H1 (cell line): ENCODE results near the gene MDFI. TPM values are rescaled to one million over a fixed set of nuclear protein-coding genes. Genes with fewer than 3 reads are reported as not detected.
A peak's percentile ranks its signal among the peaks of the same experiment; 100 is the strongest.

Source experiments
- CTCF ChIA-PET: fragments of 300-600 bp; sonication (Branson Sonifier 250); formaldehyde crosslinking; loops from one replicate; lab custom pipeline; 2021; ENCODE audit not compliant: partially characterized antibody; lab: Charles Lee
- POLR2A ChIA-PET: fragments of 300-600 bp; sonication (Branson Sonifier 250); formaldehyde crosslinking; loops from one replicate; lab custom pipeline; 2021; ENCODE audit warnings: inconsistent platforms; ENCODE audit not compliant: partially characterized antibody; lab: Charles Lee
- DNase-seq, 2 experiments: peaks; one replicate each; pipeline versions ENCODE4 v3.0.0 to v3.0.0-alpha.2; 2010 to 2022; ENCODE audit warnings: low spot score in 2 of 2, low read depth in 1 of 2, mixed read lengths in 1 of 2
- FAIRE-seq: peaks from 2 replicates; lab custom pipeline; 2011; peaks lifted over from hg19 to GRCh38; lab: Jason Lieb, UNC
- H2AFZ ChIP-seq: 2 replicates; pipeline ENCODE4 v1.8.1; 2012; ENCODE audit warnings: low read length, inconsistent platforms
- H2AK5ac ChIP-seq: 2 replicates; pipeline ENCODE4 v1.6.1; 2013; ENCODE audit warnings: low read depth, low read length
- H2BK120ac ChIP-seq: replicated peaks from 2 replicates; pipeline ENCODE3; 2013; ENCODE audit warnings: low read depth, low read length, inconsistent platforms
- H2BK12ac ChIP-seq: 2 replicates; pipeline ENCODE4 v1.6.1; 2013; ENCODE audit warnings: low read depth, low read length
- H2BK15ac ChIP-seq: 2 replicates; pipeline ENCODE4 v1.6.1; 2013; ENCODE audit warnings: low read length
- H2BK20ac ChIP-seq: 2 replicates; pipeline ENCODE4 v1.6.1; 2013; ENCODE audit warnings: low read length
- H2BK5ac ChIP-seq: 2 replicates; pipeline ENCODE4 v1.6.1; 2013; ENCODE audit warnings: low read depth, low read length
- H3K14ac ChIP-seq: 2 replicates; pipeline ENCODE4 v1.6.1; 2013; ENCODE audit warnings: inconsistent platforms; ENCODE audit not compliant: insufficient read length
- H3K18ac ChIP-seq: 2 replicates; pipeline ENCODE4 v1.6.1; 2013; ENCODE audit warnings: low read length; ENCODE audit errors: extremely low read depth
- H3K23ac ChIP-seq: 2 replicates; pipeline ENCODE4 v1.6.1; 2013; ENCODE audit warnings: inconsistent platforms; ENCODE audit not compliant: insufficient read length
- H3K23me2 ChIP-seq: 2 replicates; pipeline ENCODE4 v1.6.1; 2013; ENCODE audit warnings: low read depth, low read length
- H3K27ac ChIP-seq: 2 replicates; pipeline ENCODE4 v1.6.1; 2011; ENCODE audit warnings: low read depth, low read length, inconsistent platforms
- H3K27me3 ChIP-seq, 4 experiments: replicated peaks in 1 of 4; 1 replicate in 1 of 4; 2 replicates in 3 of 4; pipeline versions ENCODE4 v1.6.1 to v1.8.1; 2011 to 2013; ENCODE audit warnings: low read length in 3 of 4, mild to moderate bottlenecking in 3 of 4, inconsistent platforms in 2 of 4, mixed read lengths in 2 of 4, moderate library complexity in 1 of 4; ENCODE audit not compliant: control insufficient read depth in 3 of 4, insufficient read depth in 3 of 4; ENCODE audit errors: extremely low read depth in 1 of 4
- H3K36me3 ChIP-seq, 4 experiments: 2 replicates each; pipeline versions ENCODE4 v1.6.1 to v1.8.1; 2011 to 2013; ENCODE audit warnings: mild to moderate bottlenecking in 4 of 4, low read length in 3 of 4, moderate library complexity in 2 of 4, control low read depth in 1 of 4, inconsistent platforms in 1 of 4; ENCODE audit not compliant: insufficient read depth in 4 of 4, control insufficient read depth in 2 of 4
- H3K4ac ChIP-seq: replicated peaks from 2 replicates; pipeline ENCODE3; 2013; ENCODE audit warnings: low read length, low read depth, mixed read lengths, inconsistent platforms; ENCODE audit not compliant: insufficient read length
- H3K4me1 ChIP-seq, 4 experiments: replicated peaks in 1 of 4; 1 replicate in 1 of 4; 2 replicates in 3 of 4; pipeline versions ENCODE4 v1.6.1 to v1.8.1; 2011 to 2013; ENCODE audit warnings: low read length in 3 of 4, inconsistent platforms in 2 of 4, mixed read lengths in 1 of 4; ENCODE audit not compliant: insufficient read depth in 4 of 4, control insufficient read depth in 3 of 4
- H3K4me2 ChIP-seq, 2 experiments: 2 replicates each; pipeline versions ENCODE4 v1.6.1 to v1.8.1; 2011 to 2013; ENCODE audit warnings: low read depth in 2 of 2, low read length in 2 of 2, control low read depth in 1 of 2, inconsistent platforms in 1 of 2, mild to moderate bottlenecking in 1 of 2; ENCODE audit not compliant: insufficient read depth in 1 of 2
- H3K4me3 ChIP-seq, 4 experiments: fragments of 200-600, 300-600 bp in 1 of 4; sonication (generic), shearing (Covaris generic), sonication (Bioruptor Twin) in 1 of 4; 2 replicates each; pipeline versions ENCODE4 v1.5.1 to v1.8.1; 2011 to 2016; ENCODE audit warnings: low read length in 4 of 4, low read depth in 3 of 4, control low read depth in 2 of 4, inconsistent platforms in 2 of 4, mild to moderate bottlenecking in 2 of 4, mixed read lengths in 1 of 4, moderate library complexity in 1 of 4; ENCODE audit not compliant: insufficient read depth in 2 of 4; ENCODE audit errors: extremely low read depth in 1 of 4
- H3K56ac ChIP-seq: replicated peaks from 2 replicates; pipeline ENCODE3; 2013; ENCODE audit warnings: low read depth, mild to moderate bottlenecking, mixed read lengths, low read length, inconsistent platforms; ENCODE audit not compliant: insufficient read length
- H3K79me1 ChIP-seq: 2 replicates; pipeline ENCODE4 v1.6.1; 2013; ENCODE audit warnings: low read depth, low read length, control low read depth
- H3K79me2 ChIP-seq, 2 experiments: 2 replicates each; pipeline versions ENCODE4 v1.6.1 to v1.8.1; 2012 to 2013; ENCODE audit warnings: low read length in 2 of 2, mild to moderate bottlenecking in 2 of 2, inconsistent platforms in 1 of 2; ENCODE audit not compliant: insufficient read depth in 2 of 2, control insufficient read depth in 1 of 2
- H3K9ac ChIP-seq, 4 experiments: replicated peaks in 1 of 4; 1 replicate in 1 of 4; 2 replicates in 3 of 4; pipeline versions ENCODE4 v1.6.1 to v1.8.1; 2011 to 2013; ENCODE audit warnings: low read depth in 3 of 4, low read length in 3 of 4, control low read depth in 2 of 4, mild to moderate bottlenecking in 2 of 4, moderate library complexity in 2 of 4, inconsistent platforms in 1 of 4; ENCODE audit errors: extremely low read depth in 1 of 4
- H3K9me3 ChIP-seq, 2 experiments: 2 replicates each; pipeline versions ENCODE4 v1.6.1 to v1.8.1; 2012 to 2013; ENCODE audit warnings: mild to moderate bottlenecking in 2 of 2, moderate library complexity in 2 of 2, control low read depth in 1 of 2, inconsistent platforms in 1 of 2, low read depth in 1 of 2, low read length in 1 of 2, mixed read lengths in 1 of 2; ENCODE audit not compliant: insufficient read depth in 2 of 2
- H4K20me1 ChIP-seq, 2 experiments: replicated peaks in 1 of 2; 2 replicates each; pipeline versions ENCODE3 to v1.8.1; 2011 to 2013; ENCODE audit warnings: inconsistent platforms in 2 of 2, low read length in 2 of 2, mild to moderate bottlenecking in 1 of 2; ENCODE audit not compliant: insufficient read depth in 2 of 2, control insufficient read depth in 1 of 2
- H4K5ac ChIP-seq: 2 replicates; pipeline ENCODE4 v1.6.1; 2013; ENCODE audit warnings: low read length, low read depth, mixed read lengths, inconsistent platforms; ENCODE audit not compliant: insufficient read length
- H4K8ac ChIP-seq: 2 replicates; pipeline ENCODE4 v1.8.0; 2013; ENCODE audit warnings: mild to moderate bottlenecking, moderate library complexity, low read length, inconsistent platforms; ENCODE audit not compliant: insufficient read depth; ENCODE audit errors: extremely low read depth
- H4K91ac ChIP-seq: replicated peaks from 2 replicates; pipeline ENCODE3; 2013; ENCODE audit warnings: low read length, mixed read lengths, inconsistent platforms; ENCODE audit not compliant: insufficient read length
- CBX8 ChIP-seq: fragments of 300-800, 300-1000 bp; sonication (generic); IDR thresholded peaks from 2 replicates; pipeline ENCODE4 v1.7.1; 2016; ENCODE audit warnings: low read depth, low read length, borderline replicate concordance
- KDM1A ChIP-seq: fragments of 200-600, 300-600 bp; sonication (generic); IDR thresholded peaks from 2 replicates; pipeline ENCODE4 v1.7.1; 2016; ENCODE audit warnings: mild to moderate bottlenecking, low read length, borderline replicate concordance
- WGBS, 2 experiments: shearing (Covaris generic) in 1 of 2; methylation state at CpG; one replicate each; pipeline versions ENCODE4 v1.1.6 to v1.1.7; 2013 to 2015; ENCODE audit warnings: low lambda C conversion rate in 2 of 2, mixed read lengths in 2 of 2, inconsistent platforms in 1 of 2, low coverage in 1 of 2, missing lambda C conversion rate in 1 of 2; ENCODE audit not compliant: insufficient replicate concordance in 2 of 2, insufficient coverage in 1 of 2, insufficient read length in 1 of 2; ENCODE audit errors: extremely low coverage in 1 of 2, missing lambda C conversion rate in 1 of 2; 5-methylcytosine and 5-hydroxymethylcytosine counted together
- polyA plus RNA-seq, 7 experiments: library from polyadenylated mRNA; depleted of rRNA in 3 of 7; stranded (reverse) in 5 of 7; unstranded in 2 of 7; fragments of >200 nt in 5 of 7; fragments of 200-250 nt in 2 of 7; gene quantifications; 1 replicate in 5 of 7; 2 replicates in 1 of 7; 4 replicates in 1 of 7; pipeline versions ENCODE4 v1.2.1 to v1.2.3, GENCODE V29; 2011 to 2013; ENCODE audit warnings: missing spikeins in 2 of 7, mixed read lengths in 2 of 7
- total RNA-seq: library from RNA; stranded (reverse); fragmentation: NEBNext Ultra II Directional; extraction: Animal tissue kit (Norgen Biotek cat#: 25700); gene quantifications from 2 replicates; pipeline ENCODE4 v1.2.1, GENCODE V29; 2021

Gene MDFI
- total and polyA plus RNA-seq, 2 of the 8 experiments (the other 6 are each of a cell fraction or from before 2014, with no cell fraction given): 41.0 to 65.6 TPM

DNA sequence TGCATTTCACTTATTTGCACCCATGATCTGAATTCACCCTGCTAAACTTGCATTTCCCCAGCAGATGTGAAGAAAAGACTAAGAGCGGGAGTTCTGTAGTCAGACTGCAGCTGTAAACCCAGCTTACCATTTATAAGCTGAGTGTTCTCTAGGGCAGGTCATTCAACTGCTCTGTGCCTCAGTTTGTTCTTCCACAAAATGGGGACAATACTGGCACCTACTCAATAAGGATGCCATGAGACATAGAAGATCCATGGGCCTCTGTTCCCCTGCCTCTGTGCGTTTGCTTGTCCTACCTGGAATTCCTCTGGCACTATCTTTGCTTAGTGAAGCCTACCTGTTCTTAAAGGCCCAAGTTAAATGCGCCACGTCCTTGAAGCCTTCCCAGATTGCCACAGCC, 12.2 kb upstream of the MDFI start:
- Histone ChIP-seq H3K18ac (no peak overlapping the region), H4K5ac (no peak overlapping the region), H3K14ac (no peak overlapping the region), H3K4me2 (no peak overlapping the region), H3K23me2 (no peaks in the 10 kb centered on the region), H3K4ac (no peak overlapping the region), H2BK120ac (no peak overlapping the region), H2AFZ (no peak overlapping the region), H3K79me2 (no peaks in the 10 kb centered on the region), H4K91ac (no peak overlapping the region), H3K9me3 (no peaks in the 10 kb centered on the region; a peak in 1 of 4 replicates), H3K36me3 (no peaks in the 10 kb centered on the region), H3K9ac (no peak overlapping the region), H4K20me1 (no peaks in the 10 kb centered on the region), H2BK5ac (no peak overlapping the region), H4K8ac (no peak overlapping the region), H3K4me1 (no peaks in the 10 kb centered on the region; a peak in 3 of 7 replicates), H3K79me1 (no peaks in the 10 kb centered on the region), H3K23ac (no peak overlapping the region), H2BK20ac (no peak overlapping the region), H3K27me3 (no peaks in the 10 kb centered on the region), H2AK5ac (no peak overlapping the region), H3K4me3 (no peak overlapping the region), H3K27ac (no peak overlapping the region), H2BK12ac (no peak overlapping the region), H3K56ac (no peak overlapping the region), H2BK15ac (no peak overlapping the region)
- CTCF ChIA-PET: interaction anchor here (1.0 to 1.5 kb wide), 8 partner anchors 8 to 257 kb away, joined by 3 to 9 read pairs (median 4); no protein-coding TSS in a partner anchor
- WGBS, 2 experiments: 91% methylated on average over 4 of the region's 4 CpGs; no CpG with 5 or more reads in 1 of the 2 experiments
- DNase-seq: no peak
- TF ChIP-seq CBX8 (no peak), KDM1A (peak; percentile 65; the same call in 1 of the 2 replicates)
- FAIRE-seq: no peak
- POLR2A ChIA-PET: interaction anchor here (0.5 kb wide), 1 partner anchor 22 kb away, joined by 3 read pairs; no protein-coding TSS in a partner anchor
